ENCODE measurements around the gene SIRT3.

Gene SIRT3

DNA sequence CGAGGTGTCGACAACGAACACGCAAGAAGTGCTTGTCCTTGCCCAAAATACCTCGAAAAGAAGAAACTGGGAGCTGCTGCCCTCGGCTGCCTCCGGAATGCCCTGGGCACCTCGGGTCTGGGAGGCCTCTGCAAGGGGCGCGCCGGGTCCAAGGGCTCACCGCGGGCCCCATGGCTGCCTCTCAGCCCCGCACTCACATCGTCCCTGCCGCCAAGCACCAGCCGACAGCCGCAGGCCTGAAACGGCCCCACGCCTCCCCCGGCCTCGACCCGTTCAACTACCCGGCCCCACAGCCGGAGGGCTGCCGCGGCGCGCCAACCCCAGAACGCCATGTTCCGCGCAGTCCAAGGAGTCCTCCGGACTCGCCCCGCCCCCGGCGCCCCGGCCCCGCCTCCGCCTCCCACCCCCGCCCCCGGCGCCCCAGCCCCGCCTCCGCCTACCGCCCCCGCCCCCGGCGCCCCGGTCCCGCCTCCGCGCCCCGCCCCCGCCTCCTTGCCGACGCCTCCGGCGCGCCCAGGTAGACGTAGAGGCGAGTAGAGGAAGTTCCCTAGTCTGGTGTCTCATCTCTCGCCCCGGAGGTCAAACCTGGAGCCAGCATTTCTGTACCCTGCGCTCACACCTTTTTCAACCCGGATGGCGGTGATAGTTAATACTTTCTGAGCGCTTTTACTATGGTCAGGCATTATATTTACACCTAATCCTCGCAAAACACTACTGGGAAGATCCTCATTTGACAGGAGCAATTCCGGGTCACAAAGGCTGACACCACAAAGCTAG is at the start of gene SIRT3:
Gene SIRT3 (minus strand): TSS at position 346 of the 777 bp plus-strand sequence. CDS start 14 bp downstream, at position 332.
- DNase-seq (ENCODE audit: low read depth in 2 of 2): peak; percentile 71 to 76

DNA sequence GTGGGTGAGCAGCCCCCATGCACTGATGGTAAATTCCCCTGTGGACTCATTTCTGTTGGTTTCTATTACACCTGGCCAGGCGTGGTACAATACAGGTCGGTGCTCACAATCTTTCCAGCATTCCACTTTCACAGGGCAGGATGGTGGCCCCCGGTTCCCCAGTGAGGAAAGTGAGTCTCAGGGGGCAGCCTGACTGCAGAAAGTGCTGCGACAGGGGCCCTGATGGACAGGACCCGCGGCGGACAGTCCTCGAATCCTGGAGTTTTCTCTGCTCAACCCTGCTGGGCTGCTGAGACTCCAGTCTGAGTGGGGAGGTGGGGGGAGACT is 49.7 kb upstream of the SIRT3 start:
- no peak for DNase-seq (ENCODE audit: low read depth in 2 of 2)

DNA sequence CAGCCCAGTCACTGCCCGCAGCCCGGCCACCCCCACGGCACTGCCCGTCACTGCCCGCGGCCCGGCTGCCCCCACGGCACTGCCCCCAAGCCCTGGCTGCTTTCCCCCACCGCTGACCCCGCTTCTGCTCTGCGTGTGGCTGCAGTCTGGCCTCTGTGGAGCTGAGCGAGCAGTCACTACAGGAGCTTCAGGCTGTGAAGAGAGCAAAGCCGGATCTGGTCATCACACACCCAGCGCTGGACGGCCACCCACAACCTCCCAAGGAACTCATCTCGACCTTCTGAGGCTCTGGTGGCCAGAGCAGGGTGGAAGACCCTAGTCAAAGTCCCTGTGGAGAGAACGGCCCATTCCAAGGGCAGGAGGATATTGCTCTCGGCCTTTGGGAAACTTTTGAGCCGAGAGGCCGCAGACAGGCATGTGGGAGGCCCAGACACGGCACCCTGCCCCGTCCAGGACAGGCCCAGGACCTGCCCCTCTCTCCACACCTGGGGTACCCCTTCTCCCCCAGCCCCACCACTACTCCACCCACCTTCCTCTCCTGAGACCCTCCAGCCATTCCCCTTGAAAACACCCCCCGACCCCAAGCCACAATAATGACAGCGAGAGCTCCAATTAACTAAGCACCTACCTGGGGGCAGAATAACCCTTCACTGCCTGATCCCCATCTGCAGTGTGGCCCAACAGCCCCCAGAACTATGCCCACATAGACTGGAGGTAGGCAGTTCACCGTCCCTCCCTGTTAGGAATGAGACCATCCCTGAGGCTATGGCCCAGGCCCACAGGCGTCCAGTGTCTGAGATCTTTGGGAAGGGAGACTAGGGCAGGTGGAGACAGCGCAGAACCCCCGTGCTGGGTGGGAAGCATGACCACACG is 49.1 kb upstream of the SIRT3 start:
- DNase-seq (ENCODE audit: low read depth in 2 of 2): no peak

DNA sequence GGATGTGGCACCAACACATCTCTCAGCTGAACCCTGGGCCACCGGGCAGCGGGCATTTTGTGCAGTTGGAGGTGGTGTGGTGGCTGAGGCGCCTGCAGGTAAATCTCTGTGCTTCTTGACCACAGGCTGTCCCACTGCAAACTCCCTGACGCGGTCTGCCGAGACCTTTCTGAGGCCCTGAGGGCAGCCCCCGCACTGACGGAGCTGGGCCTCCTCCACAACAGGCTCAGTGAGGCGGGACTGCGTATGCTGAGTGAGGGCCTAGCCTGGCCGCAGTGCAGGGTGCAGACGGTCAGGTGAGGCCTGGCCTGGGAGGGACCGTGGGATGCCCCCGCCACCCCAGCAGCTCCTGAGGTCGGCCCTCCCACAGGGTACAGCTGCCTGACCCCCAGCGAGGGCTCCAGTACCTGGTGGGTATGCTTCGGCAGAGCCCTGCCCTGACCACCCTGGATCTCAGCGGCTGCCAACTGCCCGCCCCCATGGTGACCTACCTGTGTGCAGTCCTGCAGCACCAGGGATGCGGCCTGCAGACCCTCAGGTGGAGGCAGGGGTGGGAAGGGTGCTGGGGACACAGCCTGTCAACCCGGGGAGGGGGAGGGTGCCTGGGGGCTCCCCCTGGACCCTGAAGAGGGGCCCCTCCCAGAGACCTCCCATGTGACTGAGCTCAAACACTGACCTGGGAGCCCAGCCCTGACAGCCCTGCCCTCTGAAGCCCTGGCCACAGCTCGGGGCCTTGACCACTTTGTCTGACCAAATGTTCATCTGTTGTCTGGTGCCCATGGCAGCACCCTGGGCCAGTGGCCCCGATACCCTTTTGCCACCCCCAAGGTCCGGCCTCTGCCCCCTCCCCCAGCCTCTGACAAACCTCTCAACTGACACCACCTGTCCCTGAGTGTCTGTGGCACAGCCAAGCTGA is 48.2 kb upstream of the SIRT3 start:
- no peak for DNase-seq (ENCODE audit: low read depth in 2 of 2)

DNA sequence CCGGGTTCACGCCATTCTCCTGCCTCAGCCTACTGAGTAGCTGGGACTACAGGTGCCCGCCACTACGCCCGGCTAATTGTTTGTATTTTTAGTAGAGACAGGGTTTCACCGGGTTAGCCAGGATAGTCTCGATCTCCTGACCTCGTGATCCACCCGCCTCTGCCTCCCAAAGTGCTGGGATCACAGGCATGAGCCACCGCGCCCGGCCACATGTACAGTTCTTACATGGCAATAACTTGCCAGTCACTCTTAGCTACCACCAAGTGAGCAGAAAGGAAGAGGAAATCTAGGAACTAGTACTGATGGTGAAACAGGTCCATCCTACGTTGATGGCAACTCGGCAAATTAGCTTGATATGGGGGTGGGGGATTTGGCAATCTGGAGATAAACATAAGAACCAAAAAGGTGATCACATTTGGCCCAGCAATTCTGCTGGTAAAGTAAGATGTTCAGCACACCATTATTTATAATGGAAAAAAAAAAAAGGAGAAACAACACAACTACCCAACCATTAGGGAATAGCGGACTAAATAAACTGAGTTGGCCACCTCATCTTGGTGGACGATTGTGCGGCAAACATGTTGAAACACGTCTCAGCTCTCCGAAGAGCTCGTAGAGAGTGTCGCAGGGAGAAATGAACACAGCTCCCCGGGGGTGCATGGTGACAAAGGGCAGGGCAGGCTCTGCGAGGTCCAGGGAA is 47.4 kb upstream of the SIRT3 start:
- no peak for DNase-seq (ENCODE audit: low read depth in 2 of 2)

DNA sequence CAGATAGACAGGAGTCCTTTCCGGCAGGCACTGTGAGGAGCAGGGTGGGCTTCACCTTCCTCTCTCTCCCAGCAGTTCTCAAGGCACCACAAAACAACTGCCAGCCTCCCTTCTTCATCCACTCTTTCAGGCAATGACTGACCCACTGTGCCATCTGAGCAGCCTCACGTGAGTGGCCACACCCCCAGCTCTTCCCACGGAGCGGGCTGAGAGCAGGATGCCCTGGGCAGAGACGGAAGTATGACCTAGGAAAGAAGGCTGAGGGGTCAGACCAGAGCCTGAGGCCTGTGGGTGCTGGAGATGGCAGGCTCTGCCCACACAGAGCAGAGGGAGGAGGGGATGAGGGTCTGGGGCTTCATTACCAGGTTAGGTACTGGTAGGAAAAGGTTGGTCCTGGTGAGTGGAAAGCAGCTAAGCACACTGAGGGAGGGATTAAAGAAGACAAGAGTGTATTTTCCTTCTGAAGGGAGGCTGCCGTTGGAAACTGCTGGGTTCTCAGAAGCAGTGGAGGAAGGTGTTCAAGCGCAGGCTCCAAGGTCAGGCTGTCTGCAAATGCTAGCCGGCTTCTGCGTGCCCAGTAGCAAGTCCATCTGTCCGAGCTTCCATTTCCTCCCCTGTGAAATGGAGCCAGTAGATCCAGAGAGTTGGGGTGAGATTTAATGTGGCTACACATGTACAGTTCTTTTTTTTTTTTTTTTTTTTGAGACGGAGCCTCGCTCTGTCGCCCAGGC is 46.7 kb upstream of the SIRT3 start:
- DNase-seq (ENCODE audit: low read depth in 2 of 2): no peak

DNA sequence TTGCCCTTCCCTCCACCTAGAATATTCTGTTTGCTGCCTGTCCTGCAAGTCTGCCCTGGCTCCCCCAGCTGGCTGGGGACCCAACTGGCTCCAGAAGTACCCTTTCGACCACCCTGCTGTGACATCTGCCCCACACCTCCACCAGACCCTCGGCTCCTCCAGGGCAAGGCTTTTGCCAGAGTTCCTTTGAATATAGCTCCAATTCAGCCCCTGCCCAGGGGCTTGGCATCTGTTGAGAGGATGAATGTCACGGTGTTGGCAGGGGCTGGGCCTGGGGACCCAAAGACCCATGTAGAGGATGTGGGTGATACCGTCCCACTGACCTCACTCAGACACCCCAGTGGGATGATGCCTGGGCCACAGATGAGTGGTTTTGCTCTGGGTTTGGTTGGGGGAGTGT is 46.0 kb upstream of the SIRT3 start:
- no peak for DNase-seq (ENCODE audit: low read depth in 2 of 2)

DNA sequence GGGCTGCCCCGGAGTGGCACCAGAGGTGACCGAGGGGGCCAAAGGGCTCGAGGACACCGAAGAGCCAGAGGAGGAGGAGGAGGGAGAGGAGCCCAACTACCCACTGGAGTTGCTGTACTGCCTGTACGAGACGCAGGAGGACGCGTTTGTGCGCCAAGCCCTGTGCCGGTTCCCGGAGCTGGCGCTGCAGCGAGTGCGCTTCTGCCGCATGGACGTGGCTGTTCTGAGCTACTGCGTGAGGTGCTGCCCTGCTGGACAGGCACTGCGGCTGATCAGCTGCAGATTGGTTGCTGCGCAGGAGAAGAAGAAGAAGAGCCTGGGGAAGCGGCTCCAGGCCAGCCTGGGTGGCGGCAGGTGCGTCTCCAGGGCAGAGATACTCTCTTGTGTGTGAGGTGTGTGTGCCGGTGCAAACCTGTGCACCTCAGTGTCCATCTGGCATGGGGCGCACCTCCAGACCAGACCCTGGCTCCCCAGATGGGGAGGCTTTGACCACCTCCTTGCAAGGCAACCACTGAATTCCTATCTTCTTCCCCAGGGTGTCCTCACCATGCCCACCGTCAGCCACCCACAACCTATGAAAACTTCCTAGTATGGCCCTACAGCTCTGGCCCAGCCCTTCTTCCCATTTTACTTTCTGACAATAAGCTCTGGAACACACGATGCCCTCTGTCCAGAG is 45.5 kb upstream of the SIRT3 start:
- DNase-seq (ENCODE audit: low read depth in 2 of 2): no peak

DNA sequence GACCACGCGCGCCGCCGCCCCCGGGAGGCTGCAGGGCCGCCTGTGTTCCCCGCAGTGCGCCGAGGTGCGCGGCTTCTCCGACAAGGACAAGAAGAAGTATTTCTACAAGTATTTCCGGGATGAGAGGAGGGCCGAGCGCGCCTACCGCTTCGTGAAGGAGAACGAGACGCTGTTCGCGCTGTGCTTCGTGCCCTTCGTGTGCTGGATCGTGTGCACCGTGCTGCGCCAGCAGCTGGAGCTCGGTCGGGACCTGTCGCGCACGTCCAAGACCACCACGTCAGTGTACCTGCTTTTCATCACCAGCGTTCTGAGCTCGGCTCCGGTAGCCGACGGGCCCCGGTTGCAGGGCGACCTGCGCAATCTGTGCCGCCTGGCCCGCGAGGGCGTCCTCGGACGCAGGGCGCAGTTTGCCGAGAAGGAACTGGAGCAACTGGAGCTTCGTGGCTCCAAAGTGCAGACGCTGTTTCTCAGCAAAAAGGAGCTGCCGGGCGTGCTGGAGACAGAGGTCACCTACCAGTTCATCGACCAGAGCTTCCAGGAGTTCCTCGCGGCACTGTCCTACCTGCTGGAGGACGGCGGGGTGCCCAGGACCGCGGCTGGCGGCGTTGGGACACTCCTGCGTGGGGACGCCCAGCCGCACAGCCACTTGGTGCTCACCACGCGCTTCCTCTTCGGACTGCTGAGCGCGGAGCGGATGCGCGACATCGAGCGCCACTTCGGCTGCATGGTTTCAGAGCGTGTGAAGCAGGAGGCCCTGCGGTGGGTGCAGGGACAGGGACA is 44.8 kb upstream of the SIRT3 start:
- DNase-seq (ENCODE audit: low read depth in 2 of 2): no peak

DNA sequence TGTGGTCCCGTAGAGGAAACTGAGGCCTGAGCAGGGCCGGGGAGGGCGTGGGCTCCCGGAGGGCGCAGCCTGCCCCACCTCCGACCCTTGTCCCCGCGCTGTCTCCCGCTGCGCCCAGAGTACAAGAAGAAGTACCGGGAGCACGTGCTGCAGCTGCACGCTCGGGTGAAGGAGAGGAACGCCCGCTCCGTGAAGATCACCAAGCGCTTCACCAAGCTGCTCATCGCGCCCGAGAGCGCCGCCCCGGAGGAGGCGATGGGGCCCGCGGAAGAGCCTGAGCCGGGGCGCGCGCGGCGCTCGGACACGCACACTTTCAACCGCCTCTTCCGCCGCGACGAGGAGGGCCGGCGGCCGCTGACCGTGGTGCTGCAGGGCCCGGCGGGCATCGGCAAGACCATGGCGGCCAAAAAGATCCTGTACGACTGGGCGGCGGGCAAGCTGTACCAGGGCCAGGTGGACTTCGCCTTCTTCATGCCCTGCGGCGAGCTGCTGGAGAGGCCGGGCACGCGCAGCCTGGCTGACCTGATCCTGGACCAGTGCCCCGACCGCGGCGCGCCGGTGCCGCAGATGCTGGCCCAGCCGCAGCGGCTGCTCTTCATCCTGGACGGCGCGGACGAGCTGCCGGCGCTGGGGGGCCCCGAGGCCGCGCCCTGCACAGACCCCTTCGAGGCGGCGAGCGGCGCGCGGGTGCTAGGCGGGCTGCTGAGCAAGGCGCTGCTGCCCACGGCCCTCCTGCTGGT is 44.0 kb upstream of the SIRT3 start:
- DNase-seq (ENCODE audit: low read depth in 2 of 2): no peak

DNA sequence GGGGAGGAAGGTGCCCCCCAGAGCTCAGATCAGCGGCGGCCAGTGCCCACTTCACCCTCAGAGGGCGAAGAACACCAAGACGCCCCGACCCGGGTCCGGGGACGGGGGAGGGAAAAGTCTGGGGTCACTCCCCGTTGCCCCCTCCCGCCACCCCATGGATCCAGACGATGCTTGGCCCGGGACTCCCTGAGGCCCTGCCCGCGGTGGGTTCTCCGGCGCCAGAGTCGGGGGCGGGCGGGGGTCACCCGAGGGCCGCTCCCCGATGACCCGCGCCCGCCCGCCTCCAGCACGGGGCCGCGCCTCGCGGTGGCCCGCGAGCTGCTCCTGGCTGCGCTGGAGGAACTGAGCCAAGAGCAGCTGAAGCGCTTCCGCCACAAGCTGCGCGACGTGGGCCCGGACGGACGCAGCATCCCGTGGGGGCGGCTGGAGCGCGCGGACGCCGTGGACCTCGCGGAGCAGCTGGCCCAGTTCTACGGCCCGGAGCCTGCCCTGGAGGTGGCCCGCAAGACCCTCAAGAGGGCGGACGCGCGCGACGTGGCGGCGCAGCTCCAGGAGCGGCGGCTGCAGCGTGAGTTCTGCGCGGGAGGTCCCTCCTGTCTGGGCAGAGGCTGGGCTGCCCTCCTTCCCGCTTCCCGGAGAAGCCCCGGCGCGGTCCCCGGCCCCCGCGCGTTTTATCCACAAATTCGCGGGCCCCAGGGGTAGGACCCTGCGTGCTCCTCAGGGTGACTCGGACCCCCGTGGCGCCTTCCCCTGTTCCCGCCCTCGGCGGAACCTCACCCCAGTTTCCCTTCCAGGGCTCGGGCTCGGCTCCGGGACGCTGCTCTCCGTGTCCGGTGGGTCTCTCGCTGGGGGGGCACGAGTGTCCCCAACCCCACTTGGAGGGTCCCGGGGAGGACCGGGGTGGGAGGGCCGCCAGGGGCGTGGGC is 43.2 kb upstream of the SIRT3 start:
- no peak for DNase-seq (ENCODE audit: low read depth in 2 of 2)

DNA sequence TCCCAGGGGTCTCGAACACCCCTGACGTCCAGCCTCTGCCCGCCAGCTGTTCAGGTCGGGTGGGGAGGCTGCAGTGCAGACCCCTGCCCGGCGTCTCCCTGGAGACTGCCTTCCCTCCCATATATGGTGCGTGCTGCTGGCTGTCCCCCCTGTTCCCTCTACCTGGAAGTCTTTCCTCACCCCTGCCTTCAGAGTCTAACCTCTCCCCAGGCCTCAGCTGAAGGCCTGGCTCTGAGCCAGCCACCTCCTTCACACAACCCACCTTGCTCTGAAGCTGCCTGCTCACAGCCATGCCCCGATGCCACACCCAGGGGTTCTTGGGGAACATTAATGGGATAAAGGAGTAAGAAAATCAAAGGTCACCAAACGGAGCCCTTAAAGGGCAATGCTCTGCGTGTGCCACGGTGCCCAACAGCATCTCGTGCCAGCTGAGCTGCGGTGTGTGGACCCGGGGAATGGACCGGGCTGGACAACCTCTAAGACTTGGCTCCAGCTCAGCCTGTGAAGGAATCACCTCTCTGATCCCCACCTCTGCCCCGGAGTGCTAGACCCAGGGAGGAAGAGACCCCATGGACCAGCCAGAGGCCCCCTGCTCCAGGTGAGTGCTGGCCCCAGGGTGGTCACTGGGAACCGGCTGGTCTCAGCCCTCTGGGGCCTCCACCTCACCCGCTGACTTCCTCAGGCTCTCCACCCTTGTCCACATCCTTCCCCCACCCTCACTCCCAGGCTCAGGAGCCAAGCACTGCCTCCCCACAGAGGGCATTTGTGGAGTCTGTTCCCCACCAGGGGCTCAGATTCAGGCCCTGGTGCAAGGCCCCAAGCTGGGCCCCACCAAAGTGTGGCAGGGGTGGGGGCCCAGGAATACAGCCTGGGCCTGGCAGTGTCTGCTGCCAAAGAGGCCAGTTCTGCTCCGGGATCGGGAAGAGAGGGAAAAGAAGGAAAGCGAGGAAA is 42.1 kb upstream of the SIRT3 start, which contains the start of gene NLRP6:
Gene NLRP6 (plus strand): TSS at position 407 of the 951 bp plus-strand sequence. CDS start 163 bp downstream, at position 570.
- no peak for DNase-seq (ENCODE audit: low read depth in 2 of 2)

DNA sequence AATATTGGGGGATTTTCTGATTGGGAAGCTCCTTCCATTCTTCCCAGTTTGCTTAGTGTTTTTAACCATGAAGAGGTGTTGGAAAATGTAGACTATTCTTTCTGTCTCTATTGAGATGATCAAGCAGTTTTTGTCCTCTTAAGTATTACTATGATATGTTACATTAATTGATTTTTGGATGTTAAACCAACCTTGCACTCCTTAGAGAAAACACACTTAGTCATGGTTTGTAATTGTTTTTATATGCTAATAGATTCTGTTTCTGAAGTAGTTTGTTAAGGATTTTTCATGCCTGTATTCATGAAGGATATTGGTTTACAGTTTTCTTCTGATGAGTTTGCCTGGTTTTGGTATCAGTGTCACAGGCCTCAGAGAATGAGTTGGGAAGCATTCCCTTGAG is 40.1 kb upstream of the SIRT3 start:
- DNase-seq (ENCODE audit: low read depth in 2 of 2): no peak

DNA sequence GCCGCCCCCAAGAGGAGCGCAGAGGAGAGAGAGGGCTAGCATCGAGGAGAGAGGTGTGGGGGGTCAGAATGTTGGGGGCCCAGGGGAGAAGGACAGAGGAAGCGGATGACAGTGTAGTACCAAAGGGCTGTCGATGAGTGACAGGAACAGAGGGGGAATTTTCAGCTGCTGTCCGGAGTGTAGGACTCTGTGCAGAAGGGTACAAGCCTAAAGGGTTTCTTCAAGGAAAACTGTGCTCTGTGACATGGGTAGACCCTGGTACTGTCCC is 36.7 kb upstream of the SIRT3 start:
- no peak for DNase-seq (ENCODE audit: low read depth in 2 of 2)

DNA sequence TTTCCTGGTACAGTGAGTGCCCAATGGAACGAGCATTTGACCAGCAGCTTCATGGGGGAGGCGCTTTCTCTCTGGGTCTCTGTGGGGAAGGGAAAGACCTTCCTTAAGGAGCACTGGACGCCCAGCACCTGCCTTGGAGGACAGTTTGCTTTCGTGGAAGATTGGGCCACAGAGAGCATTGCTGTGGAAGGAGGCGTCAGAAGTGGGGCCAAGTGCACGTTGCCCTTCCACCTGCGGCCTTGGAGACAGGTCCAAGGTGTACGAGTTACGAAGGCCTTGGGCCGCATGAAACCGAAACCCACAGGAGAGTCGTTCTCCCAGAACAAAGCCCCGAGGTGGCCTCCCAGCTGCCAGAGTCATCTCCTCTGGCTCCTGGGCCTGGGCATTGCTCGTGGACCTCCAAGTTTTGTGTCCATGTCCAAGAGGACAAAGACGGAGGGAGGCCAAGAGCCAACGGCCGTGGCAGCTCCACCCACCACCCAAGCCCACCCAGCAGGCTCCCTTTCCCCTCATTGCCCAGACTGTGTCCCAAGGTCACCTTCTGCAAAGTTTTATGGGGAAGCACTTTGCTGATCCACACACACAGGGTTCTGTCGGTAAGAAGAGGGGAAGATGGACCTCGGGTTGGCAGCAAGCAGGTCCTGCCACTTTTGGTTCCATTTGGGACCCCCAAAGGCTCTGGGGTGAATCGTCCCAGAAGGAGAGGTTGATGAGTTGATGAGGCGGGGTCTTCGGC is 36.2 kb upstream of the SIRT3 start:
- DNase-seq (ENCODE audit: low read depth in 2 of 2): no peak

DNA sequence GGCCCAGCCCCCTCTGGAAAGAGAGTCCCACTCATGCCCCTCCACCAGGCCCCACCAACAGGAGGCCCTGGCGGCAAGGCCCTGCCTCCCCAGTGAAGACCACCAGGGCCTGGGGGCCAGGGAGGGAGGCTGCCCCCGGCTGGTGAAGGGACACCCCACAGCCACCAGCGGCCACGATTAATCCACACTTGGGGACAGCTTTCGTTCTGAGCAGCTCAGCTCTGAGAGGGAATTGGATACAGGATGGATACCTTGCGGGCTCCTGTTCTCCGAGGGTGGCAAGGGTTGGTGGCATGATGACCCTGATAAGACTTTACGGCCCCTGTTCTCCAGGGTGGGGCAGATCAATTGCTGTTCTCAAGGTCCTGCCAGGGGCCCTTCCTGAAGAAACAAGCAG is 35.2 kb upstream of the SIRT3 start:
- DNase-seq (ENCODE audit: low read depth in 2 of 2): no peak

Measured in stimulated activated CD8-positive, alpha-beta memory T cell treated with anti-CD3 and anti-CD28 coated beads, Interleukin-7, amount 100 ng/mL, for 4 hours (primary cell).